Duodenal mucosa (tissue), 2 donors: Measurements from ENCODE around the gene HECTD1.
"Not testable (repeated sequence)": the region's sequence is repeated elsewhere in the genome, so short reads cannot be mapped to it uniquely, and the experiment has no call there.

ENCODE experiments used
- H3K27ac ChIP-seq: one replicate; pipeline ENCODE4 v1.7.0; 2013; ENCODE audit warnings: low read depth, low read length
- H3K27me3 ChIP-seq, 2 donors: one replicate each; pipeline ENCODE4 v1.7.0; 2013; ENCODE audit warnings: low read length in 2 of 2, control low read depth in 1 of 2; ENCODE audit not compliant: insufficient read depth in 2 of 2, control insufficient read depth in 1 of 2
- H3K36me3 ChIP-seq, 2 donors: one replicate each; pipeline ENCODE4 v1.7.0; 2013; ENCODE audit warnings: low read length in 2 of 2, control low read depth in 1 of 2; ENCODE audit not compliant: insufficient read depth in 2 of 2, control insufficient read depth in 1 of 2
- H3K4me1 ChIP-seq, 2 donors: one replicate each; pipeline ENCODE4 v1.7.0; 2013; ENCODE audit warnings: low read length in 2 of 2, control low read depth in 1 of 2; ENCODE audit not compliant: insufficient read depth in 2 of 2, control insufficient read depth in 1 of 2
- H3K4me3 ChIP-seq, 2 donors: one replicate each; pipeline ENCODE4 v1.7.0; 2013; ENCODE audit warnings: low read length in 2 of 2, low read depth in 1 of 2
- H3K9ac ChIP-seq, 2 donors: one replicate each; pipeline ENCODE4 v1.7.0; 2013; ENCODE audit warnings: low read length in 2 of 2, low read depth in 1 of 2
- H3K9me3 ChIP-seq, 2 donors: one replicate each; pipeline ENCODE4 v1.7.0; 2013; ENCODE audit warnings: low read length in 2 of 2, control low read depth in 1 of 2; ENCODE audit not compliant: control insufficient read depth in 1 of 2

The HECTD1 gene

GRCh38 chr14:31196839-31197492, 10.6 kb downstream of the HECTD1 start:
- Histone ChIP-seq H3K9me3 (no peaks in the 10 kb centered on the region), H3K4me3 (no peak overlapping the region), H3K27ac (no peak overlapping the region), H3K36me3 (peaks cover 4 to 9% of the 10 kb centered on the region in 2 donors), H3K4me1 (peaks cover 0 to 4% of the 10 kb centered on the region in 2 donors), H3K27me3 (no peaks in the 10 kb centered on the region), H3K9ac (no peak overlapping the region)

- Histone ChIP-seq H3K9me3 (no peaks in the 10 kb centered on the region), H3K27ac (no peak overlapping the region), H3K36me3 (peaks cover 3 to 12% of the 10 kb centered on the region in 2 donors), H3K27me3 (no peaks in the 10 kb centered on the region), H3K9ac (no peak overlapping the region), H3K4me1 (peaks cover 0 to 11% of the 10 kb centered on the region in 2 donors), H3K4me3 (no peak overlapping the region)
Observed at GRCh38 chr14:31194661-31195060, 12.9 kb downstream of the HECTD1 start.

DNA sequence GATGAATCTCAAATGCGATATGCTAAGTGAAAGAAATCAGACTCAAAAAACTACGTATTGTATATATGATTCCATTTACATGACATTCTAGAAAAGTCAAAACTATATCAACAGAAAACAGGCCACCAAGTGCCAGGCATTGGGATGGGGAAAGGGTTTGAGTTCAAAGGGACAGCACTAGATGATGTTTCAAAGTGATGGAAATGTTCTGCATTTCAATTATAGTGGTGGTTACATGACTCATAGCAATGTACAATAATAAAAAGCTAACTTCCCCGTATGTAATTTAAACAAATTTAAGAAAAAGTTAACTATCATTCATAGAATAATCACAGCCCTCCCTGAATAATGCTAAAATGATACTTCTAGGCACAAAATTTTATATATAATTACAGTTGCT, 13.5 kb downstream of the HECTD1 start:
- Histone ChIP-seq H3K4me3 (no peak overlapping the region), H3K36me3 (peaks cover 3 to 12% of the 10 kb centered on the region in 2 donors), H3K9me3 (no peaks in the 10 kb centered on the region), H3K9ac (no peak overlapping the region), H3K4me1 (peaks cover 0 to 11% of the 10 kb centered on the region in 2 donors), H3K27me3 (no peaks in the 10 kb centered on the region), H3K27ac (no peak overlapping the region)

DNA sequence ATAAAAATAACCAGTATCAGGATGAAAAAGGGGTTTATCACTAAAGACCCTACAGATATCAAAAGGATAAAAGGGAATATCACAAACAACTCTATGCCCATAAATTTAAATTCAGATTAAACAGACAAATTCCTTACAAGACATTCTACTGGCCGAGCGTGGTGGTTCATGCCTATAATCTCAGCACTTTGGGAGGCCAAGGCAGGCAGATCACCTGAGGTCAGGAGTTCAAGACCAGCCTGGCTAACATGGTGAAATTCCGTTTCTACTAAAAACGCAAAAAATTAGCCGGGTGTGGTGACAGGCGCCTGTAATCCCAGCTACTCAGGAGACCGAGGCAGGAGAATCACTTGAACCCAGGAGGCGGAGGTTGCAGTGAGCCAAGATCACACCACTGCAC, 15.0 kb downstream of the HECTD1 start:
- H3K9me3 ChIP-seq, H3K27ac ChIP-seq, H3K27me3 ChIP-seq, H3K9ac ChIP-seq, H3K4me3 ChIP-seq: not testable (repeated sequence)
- peaks cover 3 to 12% of the 10 kb centered on the region in 2 donors for H3K36me3 ChIP-seq
- peaks cover 0 to 11% of the 10 kb centered on the region in 2 donors for H3K4me1 ChIP-seq

DNA sequence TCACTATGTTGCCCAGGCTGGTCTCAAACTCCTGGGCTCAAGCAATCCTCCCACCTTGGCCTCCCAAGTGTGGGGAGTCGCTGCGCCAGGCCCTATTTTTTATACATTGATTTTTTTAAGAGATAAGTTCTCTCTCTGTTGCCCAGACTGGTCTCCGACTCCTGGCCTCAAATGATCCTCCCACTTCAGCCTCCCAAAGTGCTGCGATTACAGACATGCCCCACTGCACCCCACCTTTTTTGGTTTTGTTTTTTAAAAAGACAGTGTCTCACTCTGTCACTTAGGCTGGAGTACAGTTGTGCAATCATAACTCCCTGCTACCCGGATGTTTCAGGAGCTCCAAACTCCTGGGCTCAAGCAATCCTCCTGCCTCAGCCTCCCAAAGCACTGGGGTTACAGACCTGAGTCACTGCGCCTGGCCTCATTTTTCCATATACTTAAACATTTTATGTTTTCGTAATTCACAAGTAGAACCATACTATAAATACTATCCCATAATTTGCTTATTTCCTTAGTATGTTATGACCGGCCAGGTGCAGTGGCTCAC, 16.8 kb downstream of the HECTD1 start:
- Histone ChIP-seq H3K9ac (no peak overlapping the region), H3K27ac (no peak overlapping the region), H3K27me3 (no peaks in the 10 kb centered on the region), H3K9me3 (no peaks in the 10 kb centered on the region), H3K36me3 (peaks cover 3 to 14% of the 10 kb centered on the region in 2 donors), H3K4me1 (peaks cover 0 to 11% of the 10 kb centered on the region in 2 donors), H3K4me3 (no peak overlapping the region)

DNA sequence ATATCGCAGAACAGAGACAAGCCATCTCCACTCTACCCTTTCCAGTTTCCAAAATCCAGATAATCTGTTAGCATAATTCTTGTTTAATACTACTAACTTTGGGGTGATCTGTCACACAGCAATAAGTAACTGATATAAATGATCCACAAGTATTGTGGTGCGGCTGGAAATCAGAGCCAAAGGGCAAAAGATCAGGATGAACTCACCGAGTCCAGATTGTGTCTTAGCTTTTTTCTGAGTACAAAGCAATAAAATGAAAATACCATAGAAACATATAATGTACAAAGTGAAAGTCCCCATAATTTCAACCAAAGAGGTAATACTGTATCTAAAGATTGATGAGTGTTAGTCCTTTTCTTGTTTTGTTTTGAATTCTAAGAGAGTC, 17.4 kb downstream of the HECTD1 start:
- Histone ChIP-seq H3K4me3 (no peak overlapping the region), H3K4me1 (peaks cover 0 to 10% of the 10 kb centered on the region in 2 donors), H3K27ac (no peak overlapping the region)

GRCh38 chr14:31189346-31190218, 18.0 kb downstream of the HECTD1 start:
- Histone ChIP-seq H3K27ac (no peak overlapping the region), H3K9ac (no peak overlapping the region), H3K4me3 (no peak overlapping the region), H3K4me1 (peaks cover 0 to 7% of the 10 kb centered on the region in 2 donors), H3K27me3 (no peaks in the 10 kb centered on the region), H3K36me3 (peaks cover 3 to 21% of the 10 kb centered on the region in 2 donors), H3K9me3 (no peaks in the 10 kb centered on the region)

More for the DNA sequence above, 17.4 kb downstream of the HECTD1 start:
- Histone ChIP-seq H3K36me3 (peaks cover 3 to 20% of the 10 kb centered on the region in 2 donors), H3K9ac (no peak overlapping the region), H3K27me3 (no peaks in the 10 kb centered on the region), H3K9me3 (no peaks in the 10 kb centered on the region)

DNA sequence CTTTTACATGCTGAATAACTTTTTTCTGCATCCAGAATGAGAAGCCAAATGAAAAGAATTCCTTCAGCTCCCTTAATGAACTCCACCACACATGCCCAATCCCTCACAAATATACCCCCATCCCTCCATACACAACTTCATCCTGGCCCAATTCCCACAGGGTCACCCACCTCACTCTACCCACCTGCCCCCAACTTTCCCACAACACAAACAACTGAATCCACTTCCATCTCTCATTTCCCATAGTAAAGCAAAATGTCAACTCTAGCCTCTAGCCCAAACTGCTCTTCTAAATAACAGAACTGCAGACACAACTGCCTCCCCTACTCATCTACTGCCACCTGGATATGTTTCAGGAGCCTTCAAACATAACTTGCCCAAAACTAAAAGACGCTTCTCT, 18.8 kb downstream of the HECTD1 start:
- Histone ChIP-seq H3K9me3 (no peaks in the 10 kb centered on the region), H3K36me3 (peaks cover 3 to 21% of the 10 kb centered on the region in 2 donors), H3K27ac (no peak overlapping the region), H3K9ac (no peak overlapping the region), H3K27me3 (no peaks in the 10 kb centered on the region), H3K4me3 (no peak overlapping the region), H3K4me1 (peaks cover 0 to 7% of the 10 kb centered on the region in 2 donors)

- H3K27ac ChIP-seq, H3K9me3 ChIP-seq, H3K27me3 ChIP-seq, H3K4me1 ChIP-seq, H3K4me3 ChIP-seq, H3K9ac ChIP-seq: not testable (repeated sequence)
- peaks cover 10 to 29% of the 10 kb centered on the region in 2 donors for H3K36me3 ChIP-seq
Observed at GRCh38 chr14:31182016-31182415, 25.6 kb downstream of the HECTD1 start.

GRCh38 chr14:31181271-31181670, 26.3 kb downstream of the HECTD1 start:
- no peak overlapping the region for H3K27ac ChIP-seq
- H3K9me3 ChIP-seq, result no peaks in the 10 kb centered on the region
- no peak overlapping the region for H3K9ac ChIP-seq
- no peak overlapping the region for H3K4me3 ChIP-seq
- H3K27me3 ChIP-seq, result no peaks in the 10 kb centered on the region
- no peaks in the 10 kb centered on the region for H3K4me1 ChIP-seq
- peaks cover 10 to 35% of the 10 kb centered on the region in 2 donors for H3K36me3 ChIP-seq
